Prostate gland (tissue), 2 donors: ENCODE measurements around the gene IL3.

Experiments
- CTCF ChIP-seq, 4 experiments: fragments of 200-600 bp in 2 of 4; fragments of 450-650 bp in 2 of 4; sonication (generic) in 2 of 4; IDR thresholded peaks; 1 replicate in 3 of 4; 2 replicates in 1 of 4; pipeline ENCODE4 v1.5.1; 2016 to 2019; ENCODE audit warnings: antibody characterized with exemption in 4 of 4, mild to moderate bottlenecking in 2 of 4, moderate library complexity in 2 of 4
- POLR2A ChIP-seq: fragments of 450-650 bp; IDR thresholded peaks from one replicate; pipeline ENCODE4 v1.6.1; 2016; ENCODE audit warnings: antibody characterized with exemption, mild to moderate bottlenecking

- TF ChIP-seq CTCF (IDR thresholded peaks at IDR 0.05) (no peak), POLR2A (no peak)
Measured at GRCh38 chr5:132069994-132070393, 9.5 kb downstream of the IL3 start.
